GM18517 (cell line): ENCODE data around the gene TMEM258.
A peak's percentile ranks its signal among the peaks of the same experiment; 100 is the strongest.

ENCODE experiments used
- ATAC-seq: cut with Tn5 transposase; IDR thresholded peaks from one replicate; pipeline ENCODE4 v1.9.1; 2021; ENCODE audit warnings: mild to moderate bottlenecking, moderate library complexity; ENCODE audit not compliant: unreplicated experiment

The TMEM258 gene

DNA sequence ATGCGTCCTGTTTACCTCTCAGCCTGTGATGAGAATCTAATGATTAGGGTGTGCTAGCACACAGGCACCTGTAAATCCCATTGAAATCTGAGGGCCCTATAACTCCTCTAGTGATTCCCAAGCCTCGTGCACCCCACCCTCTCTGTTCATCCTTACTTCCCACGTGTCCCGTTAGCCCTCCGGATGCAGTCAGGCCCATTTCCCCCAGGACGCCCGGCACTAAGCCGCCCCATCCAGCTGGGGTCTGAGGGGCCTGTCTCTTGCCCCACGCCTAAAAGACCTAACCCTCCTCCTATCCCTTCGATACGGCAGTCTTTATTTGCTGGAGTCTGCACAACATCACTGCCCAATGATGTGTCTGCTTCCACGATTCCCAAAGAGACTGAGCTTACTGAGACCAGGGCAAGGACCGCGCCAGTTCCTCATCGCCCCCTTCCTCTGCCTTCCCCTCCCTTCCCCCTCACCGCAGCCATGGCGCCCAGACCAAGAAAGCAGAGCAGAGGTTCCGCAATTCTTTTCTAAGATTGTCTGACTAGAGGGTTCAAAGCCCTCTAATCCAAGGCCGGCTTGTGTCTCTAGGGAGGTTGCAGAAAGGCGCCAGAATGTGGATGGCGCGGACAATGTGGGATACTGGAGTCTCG, 34.7 kb upstream of the TMEM258 start:
- peak; percentile 2 for ATAC-seq

GRCh38 chr11:61820174-61820573, 27.8 kb upstream of the TMEM258 start:
- ATAC-seq = no peak

- no peak for ATAC-seq
Observed at GRCh38 chr11:61817471-61818202, 25.2 kb upstream of the TMEM258 start.

- ATAC-seq = peak; percentile 49
Observed at GRCh38 chr11:61816736-61817455, 24.5 kb upstream of the TMEM258 start, which contains the start of gene FADS1. TSS of gene FADS1 (minus strand) at chr11:61817003. CDS start at chr11:61816929, 74 bp downstream.

- ATAC-seq = peak; percentile 27
Observed at GRCh38 chr11:61815790-61816735, 23.7 kb upstream of the TMEM258 start.

- peak; percentile 52 for ATAC-seq
Observed at GRCh38 chr11:61814958-61815789, 22.8 kb upstream of the TMEM258 start.

GRCh38 chr11:61814247-61814957, 22.0 kb upstream of the TMEM258 start:
- ATAC-seq = no peak

DNA sequence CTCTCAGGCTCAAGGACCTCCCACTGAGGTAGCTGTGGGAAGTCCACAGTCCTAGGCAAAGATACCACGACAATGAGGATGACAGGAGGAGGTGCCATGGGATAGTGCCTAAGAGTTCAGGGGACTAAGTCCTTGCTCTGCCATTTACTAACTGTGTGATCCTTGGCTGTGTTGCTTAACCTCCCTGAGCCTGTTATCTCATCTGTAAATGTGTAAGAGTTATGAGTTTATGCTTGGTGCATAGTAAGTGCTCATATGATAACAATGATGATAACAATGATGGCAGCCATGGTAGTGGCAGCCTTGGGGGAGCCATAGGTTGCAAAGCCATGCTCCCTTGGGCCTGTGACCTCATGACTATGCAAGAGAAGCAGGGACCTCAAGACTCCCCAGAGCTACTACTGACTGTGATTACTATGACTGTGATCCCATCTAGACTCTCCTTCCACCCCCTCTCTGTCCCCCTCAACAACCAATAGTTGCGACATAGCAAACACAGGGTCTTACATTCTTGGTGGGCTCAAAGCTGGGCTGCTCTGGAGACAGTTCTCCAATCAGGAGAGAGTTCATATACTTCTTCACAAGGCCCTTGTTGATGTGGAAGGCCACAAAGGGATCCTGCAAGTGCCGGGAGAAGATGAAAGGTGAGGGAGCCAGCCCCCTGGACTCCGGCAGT, 20.5 kb upstream of the TMEM258 start:
- no peak for ATAC-seq

DNA sequence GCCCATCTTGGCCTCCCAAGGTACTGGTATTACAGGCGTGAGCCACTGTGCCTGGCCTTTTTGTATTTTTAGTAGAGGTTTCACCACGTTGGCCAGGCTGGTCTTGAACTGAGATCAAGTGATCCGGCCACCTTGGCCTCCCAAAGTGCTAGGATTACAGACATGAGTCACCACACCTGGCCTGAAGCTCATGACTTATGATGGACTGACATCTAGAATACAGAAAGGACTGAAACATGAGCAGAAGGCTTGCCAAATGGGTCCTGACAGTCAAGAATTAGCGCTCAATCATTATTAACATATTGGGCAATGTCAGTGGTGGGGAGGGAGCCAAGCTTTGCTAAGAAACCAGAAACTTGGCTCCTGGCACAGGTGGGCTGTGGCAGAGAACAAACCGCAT, 19.4 kb upstream of the TMEM258 start:
- no peak for ATAC-seq

DNA sequence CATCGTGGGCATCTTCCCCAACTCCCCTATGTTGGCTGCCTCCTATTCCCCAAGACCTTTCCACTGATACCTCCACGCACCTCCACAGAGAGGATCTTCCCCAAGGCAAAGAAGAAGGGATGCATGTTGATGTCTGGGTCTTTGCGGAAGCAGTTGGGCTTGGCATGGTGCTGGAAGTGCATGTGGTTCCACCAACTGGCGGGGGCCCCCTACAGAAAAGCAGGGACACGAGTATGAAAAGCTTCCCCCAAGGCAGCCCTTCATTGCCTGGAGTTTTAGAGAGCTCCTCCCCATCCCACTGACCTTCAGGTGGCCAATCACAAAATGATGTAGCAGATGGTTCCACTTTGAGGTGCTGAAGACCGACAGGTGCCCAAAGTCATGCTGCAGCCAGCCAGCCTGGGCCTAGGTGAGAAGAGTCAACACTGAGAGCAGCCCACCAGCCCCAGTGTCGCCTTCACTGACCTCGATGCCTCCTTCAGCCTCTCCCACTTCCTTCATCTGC, 18.3 kb upstream of the TMEM258 start:
- no peak for ATAC-seq

- ATAC-seq = no peak
Observed at GRCh38 chr11:61806785-61807184, 14.4 kb upstream of the TMEM258 start.

DNA sequence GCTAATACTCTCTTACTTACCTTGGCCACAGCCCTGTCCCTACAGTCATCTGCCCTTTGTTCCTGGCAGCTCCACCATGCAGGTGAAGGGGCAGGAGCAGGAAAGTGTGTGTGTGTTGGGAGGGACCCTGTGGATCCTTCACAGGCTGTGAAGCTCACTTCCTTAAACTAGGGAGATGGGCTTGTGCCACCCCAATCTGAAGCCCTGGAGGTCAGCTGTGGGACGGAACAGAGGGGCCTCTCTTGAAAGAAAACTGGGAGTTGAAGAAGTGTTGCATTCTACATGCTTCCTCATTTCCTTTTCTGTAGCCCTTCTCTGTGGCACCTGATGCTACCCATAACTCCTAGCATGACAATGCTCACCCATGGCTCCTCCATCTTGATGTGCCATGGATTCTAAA, 12.7 kb upstream of the TMEM258 start:
- no peak for ATAC-seq

DNA sequence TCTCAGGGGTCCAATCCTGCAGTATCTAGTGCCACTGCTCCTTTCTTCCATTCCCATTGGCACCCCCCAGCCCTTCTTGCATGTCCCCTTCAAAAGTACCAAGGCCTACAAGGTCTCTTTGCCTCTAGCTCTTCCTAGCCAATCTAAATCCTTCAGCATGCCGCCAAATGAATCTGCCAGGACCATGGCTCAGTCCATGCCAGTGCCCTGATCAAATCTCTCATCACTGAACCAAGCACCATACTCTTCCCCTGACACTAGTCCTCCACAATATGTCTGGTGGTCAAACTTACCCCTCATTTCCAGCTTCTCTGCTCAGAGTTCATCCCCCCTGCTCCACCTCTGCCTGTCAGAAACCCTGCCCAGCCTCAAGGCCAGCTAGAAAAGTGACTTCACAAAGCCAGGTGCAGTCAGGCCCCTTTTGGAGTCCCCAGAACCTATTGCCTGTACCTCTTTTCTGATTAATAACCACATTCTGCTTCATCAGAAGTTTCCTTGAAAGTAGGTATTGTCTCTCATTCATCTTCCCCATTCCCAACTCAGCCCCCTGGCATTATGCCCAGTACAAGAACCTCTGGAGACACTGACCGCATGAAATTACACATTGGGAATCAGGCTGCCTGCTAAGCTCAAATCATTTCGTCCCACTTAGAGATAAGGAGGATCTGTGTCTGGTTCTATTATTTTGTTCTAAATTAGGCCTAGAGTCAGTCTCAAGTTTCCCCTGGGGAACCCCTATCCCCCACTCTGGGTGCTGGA, 11.7 kb upstream of the TMEM258 start:
- no peak for ATAC-seq

GRCh38 chr11:61802605-61803004, 10.2 kb upstream of the TMEM258 start:
- no peak for ATAC-seq

GRCh38 chr11:61800331-61801281, 8.2 kb upstream of the TMEM258 start:
- ATAC-seq = no peak

DNA sequence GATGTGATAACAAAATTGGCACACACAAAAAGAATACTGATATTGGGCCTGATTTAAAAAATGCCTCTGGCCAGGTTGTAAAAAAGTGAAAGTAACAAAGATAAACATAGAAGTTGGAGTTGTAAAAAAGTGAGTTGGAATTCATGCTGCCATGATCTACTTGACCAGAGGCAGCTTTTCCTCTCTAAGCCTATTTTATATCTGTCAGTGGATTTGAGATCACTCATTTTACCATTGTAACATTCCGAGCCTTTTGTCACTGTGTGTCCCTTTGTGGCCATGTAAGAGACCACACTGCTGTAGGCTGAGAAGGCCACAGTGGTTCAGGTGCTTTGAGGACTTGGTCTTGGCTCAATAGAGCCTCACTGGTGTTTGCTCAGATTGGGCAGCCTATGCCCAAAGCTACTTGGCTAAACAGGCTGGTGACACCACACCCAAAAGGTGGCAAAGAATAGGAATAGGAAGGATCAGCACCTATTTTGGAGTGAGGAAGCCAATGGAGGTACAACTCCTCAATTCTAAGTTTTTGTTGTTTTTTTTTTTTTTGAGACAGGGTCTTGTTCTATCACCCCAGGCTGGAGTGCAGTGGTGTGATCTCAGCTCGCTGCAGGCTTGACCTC, 7.4 kb upstream of the TMEM258 start:
- ATAC-seq = no peak
